ENCODE measurements around the gene CACNA1F.

GRCh38 chrX:49211074-49211473, 22.1 kb downstream of the CACNA1F start:
- TF ChIP-seq CTCF (IDR thresholded peaks at IDR 0.05), result no peak
- TF ChIP-seq POLR2A (IDR thresholded peaks at IDR 0.05), result no peak
- no peak for TF ChIP-seq POLR2AphosphoS5 (IDR thresholded peaks at IDR 0.05; ENCODE audit: insufficient read depth in 1 of 2, low read depth in 1 of 2)
